H1 (cell line): ENCODE measurements around the gene SCGB1C2. TPM values are rescaled to one million over a fixed set of nuclear protein-coding genes. Genes with fewer than 3 reads are reported as not detected.

Source experiments
- EGR1 ChIP-seq: IDR thresholded peaks from 2 replicates; pipeline ENCODE4 v1.6.1; 2011; ENCODE audit warnings: low read depth, low read length, borderline replicate concordance
- polyA plus RNA-seq, 7 experiments: library from polyadenylated mRNA; depleted of rRNA in 3 of 7; stranded (reverse) in 5 of 7; unstranded in 2 of 7; fragments of >200 nt in 5 of 7; fragments of 200-250 nt in 2 of 7; gene quantifications; 1 replicate in 5 of 7; 2 replicates in 1 of 7; 4 replicates in 1 of 7; pipeline versions ENCODE4 v1.2.1 to v1.2.3, GENCODE V29; 2011 to 2013; ENCODE audit warnings: missing spikeins in 2 of 7, mixed read lengths in 2 of 7
- total RNA-seq: library from RNA; stranded (reverse); fragmentation: NEBNext Ultra II Directional; extraction: Animal tissue kit (Norgen Biotek cat#: 25700); gene quantifications from 2 replicates; pipeline ENCODE4 v1.2.1, GENCODE V29; 2021

Gene SCGB1C2
- total and polyA plus RNA-seq, 2 of the 8 experiments (the other 6 are each of a cell fraction or from before 2014, with no cell fraction given), result not detected

DNA sequence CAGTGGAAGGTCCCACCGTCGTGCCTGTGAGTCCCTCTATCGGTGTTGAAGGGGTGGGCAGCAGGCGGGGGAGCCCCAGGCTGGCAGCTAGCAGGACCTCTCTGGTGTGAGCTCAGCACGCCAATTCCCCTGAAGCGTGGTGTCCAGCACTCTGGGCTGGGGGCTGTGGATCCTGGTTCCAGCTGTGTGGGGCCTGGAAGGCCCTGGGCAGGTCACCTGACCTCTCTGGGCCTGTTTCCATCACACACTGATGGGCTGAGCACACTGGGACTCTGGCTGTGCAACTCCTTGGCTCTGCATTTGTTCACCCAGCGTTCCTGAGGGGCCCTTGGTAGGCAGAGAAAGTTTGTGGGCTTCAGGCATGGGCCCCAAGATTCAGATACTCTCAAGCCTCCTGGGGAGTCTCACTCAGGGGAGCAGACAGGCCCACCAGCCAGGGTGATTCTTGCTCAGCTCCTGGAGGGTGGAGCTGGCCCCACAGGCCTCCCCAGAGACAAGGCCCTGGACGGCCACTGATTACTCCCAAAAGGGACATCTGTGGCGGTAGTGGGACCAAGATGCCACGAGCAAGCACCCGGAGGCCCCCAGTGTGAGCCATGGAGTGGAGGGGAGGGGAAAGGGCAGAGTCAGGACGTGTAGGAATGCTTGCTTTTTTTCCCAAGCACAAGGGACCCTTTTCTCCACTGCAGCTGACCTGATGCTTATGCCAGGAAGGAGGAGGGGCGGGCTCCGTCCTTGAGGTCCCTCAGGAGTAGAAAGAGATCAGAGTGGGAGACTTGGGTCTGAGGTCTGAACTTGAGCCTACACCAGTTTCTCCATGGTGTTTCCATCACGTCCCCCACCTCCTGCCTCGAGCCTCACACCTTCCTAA lies 8.5 kb downstream of the SCGB1C2 start (continued):
- no peak for TF ChIP-seq EGR1
